Lower leg skin (tissue), 4 donors: Measurements from ENCODE around the gene RPL11. TPM values are rescaled to one million over a fixed set of nuclear protein-coding genes. Genes with fewer than 3 reads are reported as not detected.

ENCODE experiments used
- DNase-seq, 2 donors: peaks; one replicate each; pipeline ENCODE4 v3.0.0-alpha.2; 2019; ENCODE audit warnings: low spot score in 2 of 2
- H3K4me3 ChIP-seq: fragments of 200-600 bp; sonication (generic); 2 replicates; pipeline ENCODE4 v1.5.1; 2017; ENCODE audit warnings: mild to moderate bottlenecking, low read depth; ENCODE audit not compliant: poor library complexity, severe bottlenecking
- POLR2A ChIP-seq, 2 donors: fragments of 450-650 bp; IDR thresholded peaks; one replicate each; pipeline ENCODE4 v1.6.1; 2016 to 2017; ENCODE audit warnings: antibody characterized with exemption in 2 of 2, mild to moderate bottlenecking in 1 of 2, moderate library complexity in 1 of 2
- WGBS, 2 donors: methylation state at CpG; one replicate each; pipeline ENCODE4 v1.1.5; 2018; 5-methylcytosine and 5-hydroxymethylcytosine counted together
- intact Hi-C: fragments of 100-400 bp; cut with DNase I; formaldehyde crosslinking; loops from one replicate; pipeline ENCODE4 v1.15.0; 2023; ENCODE audit warnings: low total_unique reads
- total RNA-seq, 4 donors: library from RNA; depleted of rRNA; stranded (reverse); fragments of >200 nt; gene quantifications; one replicate each; pipeline ENCODE4 v1.1.0, GENCODE V29; 2016
- TF ChIP-seq, protein P1 (sequence below), 3 donors: fragments of 450-650 bp; IDR thresholded peaks; one replicate each; pipeline ENCODE4 v1.5.1; 2016; ENCODE audit warnings: antibody characterized with exemption in 3 of 3, mild to moderate bottlenecking in 3 of 3, moderate library complexity in 2 of 3

Gene RPL11
- total RNA-seq, 4 donors from 2014 or later, result 1,119 to 1,710 (median 1,561) TPM

DNA sequence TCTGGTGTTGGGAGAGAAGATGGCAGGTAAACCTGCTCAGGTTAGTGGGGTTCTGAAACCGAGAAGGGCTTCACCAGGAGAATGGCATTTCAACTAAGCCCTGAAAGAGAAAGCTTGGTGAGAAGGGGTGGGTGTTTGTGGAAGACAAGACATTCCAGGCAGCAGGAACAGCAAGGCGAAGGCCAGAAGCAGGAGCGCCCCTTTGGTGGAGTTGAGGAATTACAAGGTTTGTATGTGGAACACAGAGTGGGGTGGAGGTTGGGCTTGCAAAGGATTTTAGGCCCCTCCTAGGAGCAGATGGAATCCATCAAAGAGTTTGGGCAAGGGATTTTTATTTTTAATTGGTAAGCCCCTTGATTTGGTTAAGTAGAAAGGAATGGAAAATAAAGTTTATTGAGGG, 26.9 kb downstream of the RPL11 start:
- 62 to 75% methylated on average over 3 of the region's 3 CpGs for WGBS, 2 donors
- TF ChIP-seq, protein P1, sequence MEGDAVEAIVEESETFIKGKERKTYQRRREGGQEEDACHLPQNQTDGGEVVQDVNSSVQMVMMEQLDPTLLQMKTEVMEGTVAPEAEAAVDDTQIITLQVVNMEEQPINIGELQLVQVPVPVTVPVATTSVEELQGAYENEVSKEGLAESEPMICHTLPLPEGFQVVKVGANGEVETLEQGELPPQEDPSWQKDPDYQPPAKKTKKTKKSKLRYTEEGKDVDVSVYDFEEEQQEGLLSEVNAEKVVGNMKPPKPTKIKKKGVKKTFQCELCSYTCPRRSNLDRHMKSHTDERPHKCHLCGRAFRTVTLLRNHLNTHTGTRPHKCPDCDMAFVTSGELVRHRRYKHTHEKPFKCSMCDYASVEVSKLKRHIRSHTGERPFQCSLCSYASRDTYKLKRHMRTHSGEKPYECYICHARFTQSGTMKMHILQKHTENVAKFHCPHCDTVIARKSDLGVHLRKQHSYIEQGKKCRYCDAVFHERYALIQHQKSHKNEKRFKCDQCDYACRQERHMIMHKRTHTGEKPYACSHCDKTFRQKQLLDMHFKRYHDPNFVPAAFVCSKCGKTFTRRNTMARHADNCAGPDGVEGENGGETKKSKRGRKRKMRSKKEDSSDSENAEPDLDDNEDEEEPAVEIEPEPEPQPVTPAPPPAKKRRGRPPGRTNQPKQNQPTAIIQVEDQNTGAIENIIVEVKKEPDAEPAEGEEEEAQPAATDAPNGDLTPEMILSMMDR (IDR thresholded peaks at IDR 0.05), result no peak
- no peak for TF ChIP-seq POLR2A (IDR thresholded peaks at IDR 0.05)
- no peak overlapping the region for H3K4me3 ChIP-seq
- no peak for DNase-seq
- intact Hi-C loops, result no loop called here

- WGBS, 2 donors, result 84 to 89% methylated on average over 3 of the region's 3 CpGs
- intact Hi-C loops, result no loop called here
- no peak for TF ChIP-seq POLR2A (IDR thresholded peaks at IDR 0.05)
- TF ChIP-seq, protein P1 (IDR thresholded peaks at IDR 0.05), result no peak
- no peak overlapping the region for H3K4me3 ChIP-seq
- no peak for DNase-seq
Measured at GRCh38 chr1:23719162-23719820, 27.7 kb downstream of the RPL11 start.

GRCh38 chr1:23720256-23720995, 28.8 kb downstream of the RPL11 start:
- no peak for DNase-seq
- TF ChIP-seq, protein P1 (IDR thresholded peaks at IDR 0.05), result no peak
- no peak for TF ChIP-seq POLR2A (IDR thresholded peaks at IDR 0.05)
- intact Hi-C loops, result no loop called here
- no peak overlapping the region for H3K4me3 ChIP-seq
- 74 to 82% methylated on average over 10 of the region's 10 CpGs for WGBS, 2 donors

- DNase-seq, result no peak
- TF ChIP-seq, protein P1 (IDR thresholded peaks at IDR 0.05), result no peak
- no peak for TF ChIP-seq POLR2A (IDR thresholded peaks at IDR 0.05)
- intact Hi-C loops, result no loop called here
- 79 to 81% methylated on average over 3 of the region's 3 CpGs for WGBS, 2 donors
- no peak overlapping the region for H3K4me3 ChIP-seq
Measured at GRCh38 chr1:23722652-23723051, 31.0 kb downstream of the RPL11 start.

DNA sequence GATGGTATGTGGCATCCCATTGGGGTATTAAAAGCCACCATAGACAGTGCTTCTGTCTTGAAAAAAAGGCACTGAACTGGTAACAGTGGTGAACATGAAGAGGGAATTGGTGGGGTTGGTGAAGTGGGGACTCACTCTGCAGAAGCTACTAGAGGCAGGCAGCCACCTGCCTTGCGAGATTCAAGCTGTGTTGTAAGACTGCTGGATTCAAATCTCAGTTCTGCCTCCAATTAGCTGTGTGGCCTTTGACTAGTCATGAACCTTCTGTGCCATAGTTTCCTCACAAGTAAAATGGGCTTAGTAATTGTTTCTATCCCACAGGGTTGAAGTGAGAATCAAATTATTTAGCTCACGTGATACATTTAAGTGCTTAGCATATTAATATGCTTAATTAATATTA, 35.1 kb downstream of the RPL11 start:
- no peak for TF ChIP-seq POLR2A (IDR thresholded peaks at IDR 0.05)
- TF ChIP-seq, protein P1 (IDR thresholded peaks at IDR 0.05), result no peak
- 86 to 87% methylated on average over 2 of the region's 2 CpGs for WGBS, 2 donors
- H3K4me3 ChIP-seq, result no peak overlapping the region
- peak in 1 of 2 donors; percentile 40 for DNase-seq
- intact Hi-C loops, result no loop called here
